Endodermal cell (in vitro differentiated cells): ENCODE measurements around the gene PLBD2. TPM values are rescaled to one million over a fixed set of nuclear protein-coding genes. Genes with fewer than 3 reads are reported as not detected.

Experiments
- DNase-seq: peaks from one replicate; pipeline ENCODE4 v3.0.0-alpha.2; 2017
- H3K27ac ChIP-seq: 2 replicates; pipeline ENCODE4 v1.5.1; 2013; ENCODE audit warnings: mild to moderate bottlenecking, low read depth, low read length, moderate library complexity
- H3K27me3 ChIP-seq: 2 replicates; pipeline ENCODE4 v1.6.1; 2013; ENCODE audit warnings: mild to moderate bottlenecking, low read length, moderate library complexity; ENCODE audit not compliant: insufficient read depth, control insufficient read depth, poor library complexity, severe bottlenecking
- H3K36me3 ChIP-seq: 2 replicates; pipeline ENCODE4 v1.7.0; 2013; ENCODE audit warnings: mild to moderate bottlenecking, low read length, moderate library complexity; ENCODE audit not compliant: control insufficient read depth, insufficient read depth
- H3K4me1 ChIP-seq: one replicate; pipeline ENCODE4 v1.7.0; 2013; ENCODE audit warnings: low read length; ENCODE audit not compliant: control insufficient read depth, insufficient read depth
- H3K4me3 ChIP-seq: 2 replicates; pipeline ENCODE4 v1.5.1; 2013; ENCODE audit warnings: mild to moderate bottlenecking, low read length, moderate library complexity
- H3K9ac ChIP-seq: 2 replicates; pipeline ENCODE4 v1.6.1; 2013; ENCODE audit warnings: mild to moderate bottlenecking, low read length, moderate library complexity; ENCODE audit not compliant: poor library complexity, severe bottlenecking; ENCODE audit errors: extremely low read depth
- H3K9me3 ChIP-seq: 2 replicates; pipeline ENCODE4 v1.6.1; 2013; ENCODE audit warnings: mild to moderate bottlenecking, low read length, moderate library complexity; ENCODE audit not compliant: control insufficient read depth
- H3K27ac Mint-ChIP-seq: 2 replicates; pipeline ENCODE4 v1.8.0; 2020; ENCODE audit warnings: mixed read lengths
- H3K27me3 Mint-ChIP-seq: 2 replicates; pipeline ENCODE4 v1.8.0; 2021; ENCODE audit warnings: mild to moderate bottlenecking, mixed read lengths; ENCODE audit not compliant: insufficient read depth
- H3K36me3 Mint-ChIP-seq: 2 replicates; pipeline ENCODE4 v1.8.0; 2020; ENCODE audit warnings: low read depth, mixed read lengths
- H3K4me1 Mint-ChIP-seq: 2 replicates; pipeline ENCODE4 v1.8.0; 2020; ENCODE audit warnings: mixed read lengths
- H3K4me3 Mint-ChIP-seq: 2 replicates; pipeline ENCODE4 v1.8.0; 2020; ENCODE audit warnings: mild to moderate bottlenecking, moderate library complexity, mixed read lengths
- H3K9me3 Mint-ChIP-seq: 2 replicates; pipeline ENCODE4 v1.8.0; 2020; ENCODE audit warnings: mild to moderate bottlenecking, mixed read lengths
- CTCF ChIP-seq: fragments of 200-600 bp; sonication (generic); conservative IDR thresholded peaks from 2 replicates; pipeline ENCODE4 v1.5.0; 2021; ENCODE audit warnings: antibody characterized with exemption, mild to moderate bottlenecking
- WGBS, 2 experiments: methylation state at CpG; one replicate each; pipeline versions ENCODE4 v1.1.5 to v1.1.7; 2013; ENCODE audit warnings: missing lambda C conversion rate in 2 of 2, mixed read lengths in 1 of 2; ENCODE audit not compliant: insufficient coverage in 1 of 2, insufficient read length in 1 of 2; 5-methylcytosine and 5-hydroxymethylcytosine counted together
- total RNA-seq, 2 donors: library from RNA; stranded (reverse); fragmentation: NEBNext Ultra II Directional in 1 of 2; extraction: Animal tissue kit (Norgen Biotek cat#: 25700) in 1 of 2; gene quantifications; 2 replicates in 1 of 2; 3 replicates in 1 of 2; pipeline ENCODE4 v1.2.1, GENCODE V29; 2021

PLBD2 gene
- total RNA-seq, 2 donors from 2014 or later, result 19.6 to 27.6 TPM

- Histone ChIP-seq H3K4me3 (no peak overlapping the region), H3K9ac (no peak overlapping the region), H3K36me3 (no peaks in the 10 kb centered on the region), H3K9me3 (no peaks in the 10 kb centered on the region), H3K27me3 (no peaks in the 10 kb centered on the region), H3K4me1 (no peaks in the 10 kb centered on the region), H3K27ac (no peak overlapping the region)
- Mint-ChIP-seq H3K9me3 (no peaks in the 10 kb centered on the region), H3K27me3 (no peaks in the 10 kb centered on the region), H3K4me1 (no peaks in the 10 kb centered on the region), H3K4me3 (no peak overlapping the region), H3K36me3 (peaks cover 9% of the 10 kb centered on the region), H3K27ac (no peak overlapping the region)
- WGBS, 2 experiments, result 97% methylated on average over 4 to 5 of the region's 5 CpGs
- TF ChIP-seq CTCF, result no peak
- DNase-seq, result no peak
Measured at GRCh38 chr12:113364698-113365097, 6.3 kb downstream of the PLBD2 start.

GRCh38 chr12:113365639-113366395 is 7.4 kb downstream of the PLBD2 start:
- Histone ChIP-seq H3K9ac (no peak overlapping the region), H3K9me3 (no peaks in the 10 kb centered on the region), H3K27me3 (no peaks in the 10 kb centered on the region), H3K4me3 (no peak overlapping the region), H3K27ac (no peak overlapping the region), H3K4me1 (no peaks in the 10 kb centered on the region), H3K36me3 (no peaks in the 10 kb centered on the region)
- no peak for TF ChIP-seq CTCF
- H3K27me3 Mint-ChIP-seq, result no peaks in the 10 kb centered on the region
- H3K27ac Mint-ChIP-seq, result no peak overlapping the region
- H3K4me3 Mint-ChIP-seq, result no peak overlapping the region
- H3K4me1 Mint-ChIP-seq, result no peaks in the 10 kb centered on the region
- H3K9me3 Mint-ChIP-seq, result no peaks in the 10 kb centered on the region
- peaks cover 9% of the 10 kb centered on the region for H3K36me3 Mint-ChIP-seq
- no peak for DNase-seq
- WGBS, 2 experiments, result 92 to 100% methylated on average over 7 of the region's 7 CpGs

GRCh38 chr12:113366827-113367226 is 8.4 kb downstream of the PLBD2 start:
- WGBS, 2 experiments, result 95 to 100% methylated on average over 2 to 4 of the region's 4 CpGs
- Histone ChIP-seq H3K4me1 (no peaks in the 10 kb centered on the region), H3K4me3 (no peak overlapping the region), H3K9me3 (no peaks in the 10 kb centered on the region), H3K27me3 (no peaks in the 10 kb centered on the region), H3K9ac (no peak overlapping the region), H3K36me3 (no peaks in the 10 kb centered on the region), H3K27ac (no peak overlapping the region)
- H3K27ac Mint-ChIP-seq, result no peak overlapping the region
- H3K9me3 Mint-ChIP-seq, result no peaks in the 10 kb centered on the region
- DNase-seq, result no peak
- no peaks in the 10 kb centered on the region for H3K27me3 Mint-ChIP-seq
- no peaks in the 10 kb centered on the region for H3K4me1 Mint-ChIP-seq
- no peak for TF ChIP-seq CTCF
- H3K36me3 Mint-ChIP-seq, result peaks cover 9% of the 10 kb centered on the region
- no peak overlapping the region for H3K4me3 Mint-ChIP-seq
